ENCODE results near the gene PTH. TPM values are rescaled to one million over a fixed set of nuclear protein-coding genes. Genes with fewer than 3 reads are reported as not detected.

Gene PTH
- not detected for total RNA-seq
- long read RNA-seq = 0 reads

DNA sequence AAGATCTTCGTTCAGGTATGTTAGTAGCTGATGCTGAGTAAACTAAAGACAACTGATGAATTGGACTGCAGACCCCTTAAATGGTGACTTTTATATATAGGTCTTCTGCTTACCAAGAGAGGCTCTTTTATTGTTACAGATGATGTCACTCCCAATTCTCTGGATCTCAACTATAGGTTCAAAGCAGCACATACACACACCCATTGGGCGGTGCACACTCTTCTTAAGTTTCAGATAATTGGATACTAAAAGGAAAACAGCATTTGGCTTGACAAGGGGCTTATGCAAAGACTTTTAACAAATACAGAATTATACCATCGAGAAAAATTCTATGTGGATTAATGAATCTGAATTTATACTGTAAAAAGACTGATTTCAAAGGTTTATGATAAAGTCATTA is at the start of gene PTH:
Gene PTH (minus strand): TSS at position 69 of the 400 bp plus-strand sequence. CDS start 3,142 bp downstream, outside the sequence.
- no peak for DNase-seq (ENCODE audit: low spot score)

DNA sequence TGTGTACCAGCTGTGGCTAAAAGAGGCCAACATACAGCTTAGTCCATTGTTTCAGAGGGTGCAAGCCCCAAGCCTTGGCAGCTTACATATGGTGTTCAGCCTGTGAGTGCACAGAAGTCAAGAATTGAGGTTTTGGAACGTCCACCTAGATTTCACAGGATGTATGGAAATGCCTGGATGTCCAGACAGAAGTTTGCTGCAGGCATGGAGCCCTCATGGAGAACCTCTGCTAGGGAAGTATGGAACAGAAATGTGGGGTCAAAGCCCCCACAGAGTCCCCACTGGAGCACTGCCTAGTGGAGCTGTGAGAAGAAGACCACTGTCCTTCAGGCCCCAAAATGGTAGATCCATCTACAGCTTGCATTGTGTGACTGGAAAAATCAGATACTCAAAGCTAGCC is 42.2 kb upstream of the PTH start:
- DNase-seq (ENCODE audit: low spot score) = no peak

DNA sequence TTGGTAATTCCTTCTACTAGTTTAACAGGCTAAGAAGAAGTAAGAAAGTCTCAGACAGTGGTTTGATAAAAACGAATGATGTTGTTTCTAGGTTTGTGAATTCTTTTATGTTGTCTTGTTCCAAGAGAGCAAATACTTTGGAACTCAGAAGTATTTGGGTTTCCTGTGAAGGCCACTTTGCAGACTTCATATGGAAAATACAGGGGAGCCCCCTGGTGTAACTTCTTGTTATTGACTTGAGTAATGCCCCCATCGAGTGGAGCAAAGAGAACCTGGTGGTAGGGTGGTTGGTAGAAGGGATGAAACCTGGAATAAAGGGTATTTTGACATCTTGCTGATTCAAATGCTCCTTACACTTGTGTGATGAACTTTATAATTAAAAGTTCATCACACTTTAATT is 40.0 kb upstream of the PTH start:
- no peak for DNase-seq (ENCODE audit: low spot score)

DNA sequence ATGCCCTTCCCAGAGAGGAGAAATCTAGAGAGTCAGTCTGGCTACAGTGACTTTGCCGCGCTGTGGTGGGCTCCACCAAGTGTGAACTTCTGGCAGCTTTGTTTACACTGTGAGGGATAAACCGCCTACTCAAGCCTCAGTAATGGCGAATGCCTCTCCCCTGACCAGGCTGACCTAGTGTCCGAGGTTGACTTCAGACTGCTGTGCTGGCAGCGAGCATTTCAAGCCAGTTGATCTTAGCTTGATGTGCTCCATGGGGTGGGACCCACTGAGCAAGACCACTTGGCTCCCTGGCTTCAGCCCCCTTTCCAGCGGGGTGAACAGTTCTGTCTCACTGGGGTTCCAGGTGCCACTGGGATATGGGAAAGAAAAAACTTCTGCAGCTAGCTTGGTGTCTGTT is 38.6 kb upstream of the PTH start:
- DNase-seq (ENCODE audit: low spot score) = no peak

DNA sequence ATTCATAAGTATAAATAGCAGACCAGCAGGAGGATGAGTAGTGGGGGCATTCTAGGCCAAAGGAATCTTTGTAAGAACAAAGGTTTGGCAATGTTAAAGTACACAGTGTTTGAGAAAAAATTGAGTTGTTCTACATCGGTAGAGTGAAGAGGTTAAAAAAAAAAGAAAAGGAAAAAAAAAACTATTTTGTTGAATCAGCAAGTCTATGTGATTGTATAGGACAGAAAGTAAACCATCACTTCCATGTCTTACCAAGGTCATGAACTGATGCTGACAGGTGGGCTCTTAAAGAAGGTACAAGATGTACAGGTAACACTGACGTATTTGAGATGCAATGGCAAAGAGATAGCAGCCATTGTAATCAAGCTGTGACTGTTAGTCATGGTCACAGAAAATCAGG is 29.5 kb upstream of the PTH start:
- no peak for DNase-seq (ENCODE audit: low spot score)

DNA sequence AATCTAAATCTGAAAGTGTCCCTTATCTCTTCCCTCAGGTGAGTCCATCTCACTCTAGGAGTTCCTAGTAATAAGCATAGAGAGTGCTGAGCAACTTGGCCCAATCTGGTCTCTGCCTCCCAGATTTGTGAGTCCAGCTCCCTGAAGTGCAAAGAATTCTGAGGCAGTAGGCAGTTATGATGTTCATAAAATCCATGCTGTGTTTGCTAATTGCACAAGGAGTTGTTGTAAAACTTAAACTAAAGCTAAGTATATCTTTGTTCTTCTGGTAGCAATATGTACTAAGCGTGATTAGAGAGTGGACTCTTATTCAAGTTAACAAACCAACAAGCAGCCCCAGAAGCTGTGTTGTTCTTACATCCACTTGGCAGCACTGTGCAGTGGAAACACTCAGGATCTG is 7.6 kb upstream of the PTH start:
- no peak for DNase-seq (ENCODE audit: low spot score)

DNA sequence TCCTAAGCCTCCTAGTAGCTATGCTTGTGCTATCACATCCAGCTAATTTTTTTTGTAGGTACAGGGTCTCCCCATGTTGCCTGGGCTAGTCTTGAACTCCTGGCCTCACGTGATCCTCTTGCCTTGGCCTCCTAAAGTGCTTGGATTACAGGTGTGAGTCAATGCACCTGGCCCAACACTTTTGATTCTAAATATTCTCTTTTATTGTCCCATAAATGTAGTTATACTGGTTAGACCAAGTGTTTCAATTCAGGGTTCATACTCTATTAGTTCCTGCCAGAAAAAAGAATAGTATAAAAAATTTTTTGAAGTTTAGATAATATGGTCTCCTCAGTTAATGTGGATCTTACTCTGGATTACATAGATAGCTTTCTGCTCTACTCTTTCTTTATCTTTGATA is 6.7 kb upstream of the PTH start:
- no peak for DNase-seq (ENCODE audit: low spot score)

DNA sequence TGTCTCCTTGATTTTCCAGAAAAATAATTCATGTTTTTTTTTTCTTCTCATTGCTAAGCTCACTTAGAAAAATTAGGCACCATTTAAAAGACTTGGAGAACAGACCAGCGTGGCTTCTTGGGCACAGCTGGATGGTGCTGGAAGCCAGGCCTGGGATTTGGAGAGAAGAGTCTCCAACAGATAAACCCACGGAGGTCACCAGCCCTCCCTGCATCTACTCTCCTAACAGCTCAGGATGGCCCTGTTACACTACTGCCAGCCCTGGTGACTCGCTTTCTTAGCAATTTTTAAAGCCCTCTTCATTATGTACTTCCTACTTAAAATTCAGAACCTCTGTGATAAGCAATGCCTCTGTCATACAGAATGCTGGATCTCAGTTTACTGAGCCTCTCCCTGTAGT is 1.7 kb downstream of the PTH start:
- no peak for DNase-seq (ENCODE audit: low spot score)

DNA sequence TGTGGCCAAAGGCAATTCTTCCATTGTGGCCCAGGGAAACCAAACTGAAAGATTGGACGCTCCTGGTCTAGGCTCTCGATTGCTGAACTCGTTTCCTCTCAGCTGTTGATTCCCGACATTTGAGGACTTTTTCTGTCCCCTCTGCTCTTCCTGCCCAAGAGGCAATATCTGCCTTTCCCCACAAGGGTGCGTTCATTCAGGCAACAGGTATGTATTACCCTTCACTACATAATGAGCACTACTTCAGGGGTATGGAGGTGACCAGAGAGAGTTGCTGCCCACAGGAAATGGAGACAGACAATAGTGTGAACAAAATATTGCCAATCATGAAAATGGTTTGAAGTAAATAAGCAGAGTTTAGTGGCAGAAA is 8.2 kb downstream of the PTH start:
- no peak for DNase-seq (ENCODE audit: low spot score)

DNA sequence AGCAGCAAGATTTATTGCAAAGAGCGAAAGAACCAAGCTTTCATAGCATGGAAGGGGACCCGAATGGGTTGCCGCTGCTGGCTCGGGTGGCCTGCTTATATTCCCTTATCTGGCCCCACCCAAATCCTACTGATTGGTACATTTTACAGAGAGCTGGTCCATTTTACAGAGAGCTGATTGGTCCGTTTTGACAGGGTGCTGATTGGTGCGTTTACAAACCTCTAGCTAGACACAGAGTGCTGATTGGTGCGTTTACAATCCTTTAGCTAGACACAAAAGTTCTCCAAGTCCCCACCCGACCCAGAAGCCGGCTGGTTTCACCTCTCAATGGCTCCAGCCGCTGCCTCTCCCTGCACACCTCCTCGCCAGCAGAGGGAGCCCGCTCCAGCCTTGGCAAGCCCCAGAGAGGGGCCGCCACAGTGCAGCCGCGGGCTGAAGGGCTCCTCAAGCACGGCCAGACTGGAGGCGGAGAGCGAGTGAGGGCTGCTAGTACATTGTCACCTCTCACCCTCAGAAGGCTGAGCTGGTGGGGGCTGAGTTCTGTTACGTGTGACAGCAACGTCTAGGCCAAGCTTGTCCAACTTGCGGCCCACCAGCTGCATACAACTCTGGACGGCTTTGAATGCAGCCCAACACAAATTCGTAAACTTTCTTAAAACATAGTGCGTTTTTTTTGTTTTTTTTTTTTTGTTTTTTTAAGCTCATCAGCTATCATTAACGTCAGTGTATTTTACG is 8.7 kb downstream of the PTH start:
- DNase-seq (ENCODE audit: low spot score) = no peak

DNA sequence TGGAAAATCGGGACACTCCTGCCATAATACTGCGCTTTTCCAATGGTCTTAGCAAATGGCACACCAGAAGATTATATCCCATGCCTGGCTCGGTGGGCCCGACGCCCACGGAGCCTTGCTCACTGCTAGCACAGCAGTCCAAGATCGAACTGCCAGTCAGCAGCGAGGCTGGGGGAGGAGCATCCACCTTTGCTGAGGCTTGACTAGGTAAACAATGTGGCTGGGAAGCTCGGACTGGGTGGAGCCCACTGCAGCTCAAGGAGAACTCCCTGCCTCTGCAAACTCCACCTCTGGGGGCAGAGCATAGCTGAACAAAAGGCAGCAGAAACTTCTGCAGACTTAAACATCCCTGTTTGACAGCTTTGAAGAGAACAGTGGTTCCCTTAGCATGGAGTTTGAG is 15.6 kb downstream of the PTH start:
- no peak for DNase-seq (ENCODE audit: low spot score)

DNA sequence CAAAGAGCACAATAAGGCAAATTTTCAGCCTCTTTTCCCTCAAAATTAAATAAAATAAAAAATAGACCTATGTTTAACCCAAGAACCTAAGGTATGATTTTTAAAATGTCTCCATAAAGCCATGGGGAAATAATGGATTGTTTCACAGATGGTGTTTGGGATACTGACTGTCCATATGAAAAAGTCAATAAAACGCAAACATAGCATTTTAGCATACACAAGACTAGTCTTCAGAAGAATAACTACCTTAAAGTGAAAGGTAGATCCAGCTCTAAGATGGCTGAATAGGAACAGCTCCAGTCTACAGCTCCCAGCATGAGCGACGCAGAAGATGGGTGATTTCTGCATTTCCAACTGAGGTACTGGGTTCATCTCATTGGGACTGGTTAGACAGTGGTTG is 16.1 kb downstream of the PTH start:
- DNase-seq (ENCODE audit: low spot score) = no peak

DNA sequence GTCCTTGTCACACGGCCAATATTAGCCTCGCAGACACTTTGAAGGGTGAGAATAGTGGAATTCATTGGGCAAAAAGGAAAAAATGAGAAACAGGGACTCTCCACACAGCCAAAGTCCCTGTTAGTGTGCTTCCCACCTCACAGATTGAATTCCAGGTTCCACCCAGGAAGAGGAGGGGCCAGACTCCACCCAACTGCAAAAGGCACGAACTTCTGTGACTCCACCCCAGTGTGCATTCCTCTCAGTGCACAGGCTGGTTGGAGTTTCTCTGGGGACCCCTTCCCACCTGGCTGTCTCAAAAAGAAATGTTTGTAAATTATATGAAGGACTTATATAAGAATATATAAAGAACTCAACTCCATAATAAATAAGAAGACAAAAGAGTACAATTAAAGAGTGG is 20.7 kb downstream of the PTH start:
- DNase-seq (ENCODE audit: low spot score) = no peak

DNA sequence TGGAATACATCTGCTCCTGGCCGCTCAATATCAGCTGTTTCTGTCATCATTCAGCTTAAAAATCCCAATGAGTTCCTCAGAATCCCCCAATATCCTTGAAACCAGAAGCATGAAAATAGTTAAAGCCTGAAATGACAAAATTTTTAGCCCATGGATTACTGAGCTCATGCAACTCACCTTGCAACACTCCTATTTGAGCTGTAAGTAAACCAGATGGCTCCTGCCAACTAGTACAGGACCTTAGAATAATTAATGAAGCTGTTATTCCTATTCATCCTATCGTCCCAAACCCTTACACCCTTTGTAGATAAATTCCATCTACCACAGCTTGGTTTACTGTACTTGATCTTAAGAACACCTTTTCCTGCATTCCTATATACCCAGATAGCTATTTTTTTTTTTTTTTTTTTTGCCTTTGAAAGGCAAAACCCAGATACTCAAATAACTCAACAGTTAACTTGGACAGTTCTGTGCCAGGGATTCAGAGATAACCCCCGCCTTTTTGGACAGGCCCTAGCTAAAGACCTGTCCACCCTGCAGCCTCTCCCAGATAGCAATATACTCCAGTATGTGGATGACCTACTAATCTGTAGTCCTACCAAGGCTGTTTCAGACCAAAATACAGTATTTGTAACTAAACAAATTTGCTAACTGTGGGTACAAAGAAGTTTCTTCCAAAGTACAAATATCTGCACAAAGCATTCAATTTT is 22.6 kb downstream of the PTH start:
- no peak for DNase-seq (ENCODE audit: low spot score)

DNA sequence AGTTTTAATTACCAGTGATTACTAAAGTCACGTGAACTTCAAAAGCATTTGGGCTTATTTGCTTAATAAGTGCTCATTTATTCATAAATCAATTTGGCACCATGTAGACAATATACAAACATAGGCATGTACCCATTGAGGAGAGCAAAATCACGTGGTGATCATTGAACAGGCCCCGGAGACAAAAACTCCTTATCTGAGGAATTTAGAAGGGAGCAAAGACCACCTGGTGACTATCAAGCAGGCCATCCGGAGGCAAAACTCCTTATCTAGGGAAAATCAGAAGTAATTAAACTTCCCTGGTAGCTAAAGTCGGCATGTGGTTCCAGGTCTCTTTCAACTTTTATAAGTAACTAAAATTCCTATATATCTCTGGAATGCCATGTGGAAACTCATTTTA is 27.0 kb downstream of the PTH start:
- no peak for DNase-seq (ENCODE audit: low spot score)

DNA sequence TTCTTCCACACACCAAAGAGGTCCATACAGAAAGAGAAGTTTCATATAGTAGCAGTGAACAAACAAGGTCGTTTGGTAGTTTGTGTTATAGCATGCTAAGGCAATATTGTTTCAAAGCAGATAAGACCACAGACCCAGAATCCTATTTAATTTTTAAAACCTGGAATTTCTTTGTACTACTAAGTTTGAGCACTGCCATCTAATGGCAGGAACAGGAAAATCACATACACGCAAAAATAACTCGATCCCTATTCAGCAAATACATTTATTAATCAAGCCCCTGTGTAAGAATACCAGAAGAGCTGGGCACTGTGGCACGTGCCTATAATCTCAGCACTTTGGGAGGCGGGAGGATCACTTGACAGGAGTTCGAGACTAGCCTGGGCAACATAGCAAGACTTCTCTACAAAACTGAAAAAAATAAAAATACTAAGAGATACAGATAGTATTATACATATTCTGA is 29.9 kb downstream of the PTH start:
- no peak for DNase-seq (ENCODE audit: low spot score)

DNA sequence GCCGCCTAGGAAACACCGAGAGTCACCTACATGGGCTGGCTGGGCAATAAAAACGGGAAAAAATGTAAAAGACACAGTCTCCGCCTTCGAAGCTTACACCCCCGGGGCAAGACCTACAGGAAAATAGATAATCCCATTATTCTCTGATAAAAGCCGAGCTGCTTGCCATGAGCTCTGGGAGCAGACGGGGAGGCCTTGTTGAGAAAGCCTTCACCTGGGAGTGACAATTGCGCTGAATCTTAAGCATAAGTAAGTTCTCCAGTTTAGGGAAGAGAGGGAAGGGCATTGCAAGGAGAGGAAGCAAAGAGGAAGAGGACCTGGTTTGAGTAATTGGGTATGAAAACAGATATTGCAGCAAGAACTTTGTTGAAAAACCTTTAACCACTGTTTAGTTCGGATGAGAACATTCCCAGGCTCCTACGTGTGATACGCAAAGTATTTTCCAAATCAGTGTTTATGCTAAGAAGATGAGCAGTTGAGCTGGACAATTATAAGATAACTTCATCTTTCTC is 32.0 kb downstream of the PTH start:
- DNase-seq (ENCODE audit: low spot score) = no peak

DNA sequence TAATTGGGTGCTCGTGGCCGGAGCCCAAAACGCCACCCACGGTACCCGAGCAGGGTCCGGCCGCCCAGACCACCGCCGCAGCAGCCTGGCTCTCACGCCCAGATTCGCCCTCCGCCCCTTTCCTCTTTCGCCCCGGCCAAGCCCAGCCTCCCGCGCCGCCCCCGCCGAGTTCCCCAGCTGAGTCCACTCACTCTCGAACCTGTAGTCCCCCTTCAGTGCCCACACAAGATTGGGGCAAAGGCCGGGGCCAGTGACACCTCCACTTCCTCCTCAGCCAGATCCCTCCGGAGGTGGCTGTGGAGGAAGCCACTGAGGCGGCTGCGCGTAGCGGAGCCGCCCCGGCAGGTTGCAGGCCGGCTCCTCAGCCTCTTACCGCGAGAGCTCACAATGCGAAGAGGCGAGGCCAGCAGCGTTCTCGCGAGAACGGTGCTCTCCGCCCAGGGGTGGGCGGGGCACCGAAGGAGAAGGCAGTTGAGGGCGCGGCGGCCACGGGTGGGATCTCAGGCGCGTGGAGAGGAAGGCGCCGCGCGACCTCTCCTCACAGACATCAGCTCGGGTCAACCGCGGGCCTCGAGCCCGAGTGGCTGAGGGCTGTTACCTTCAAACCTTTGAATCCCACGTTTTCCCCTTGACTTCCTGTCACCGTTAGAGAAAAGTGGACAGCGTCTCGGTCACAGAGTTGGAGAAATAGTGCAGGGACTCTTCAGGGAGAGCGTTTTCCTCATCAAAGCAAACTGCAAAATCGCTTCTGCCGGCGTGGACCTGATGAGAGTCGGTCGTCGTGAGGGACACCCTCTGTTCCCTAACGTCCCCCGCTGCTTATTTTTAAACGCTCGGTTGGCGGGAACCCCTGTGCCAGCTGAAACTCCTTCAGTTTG is 32.7 kb downstream of the PTH start, which contains the start of gene BTBD10:
Gene BTBD10 (minus strand): TSS at position 322 of the 878 bp plus-strand sequence. CDS start 18,098 bp downstream, outside the sequence.
- peak; percentile 98 for DNase-seq (ENCODE audit: low spot score)

DNA sequence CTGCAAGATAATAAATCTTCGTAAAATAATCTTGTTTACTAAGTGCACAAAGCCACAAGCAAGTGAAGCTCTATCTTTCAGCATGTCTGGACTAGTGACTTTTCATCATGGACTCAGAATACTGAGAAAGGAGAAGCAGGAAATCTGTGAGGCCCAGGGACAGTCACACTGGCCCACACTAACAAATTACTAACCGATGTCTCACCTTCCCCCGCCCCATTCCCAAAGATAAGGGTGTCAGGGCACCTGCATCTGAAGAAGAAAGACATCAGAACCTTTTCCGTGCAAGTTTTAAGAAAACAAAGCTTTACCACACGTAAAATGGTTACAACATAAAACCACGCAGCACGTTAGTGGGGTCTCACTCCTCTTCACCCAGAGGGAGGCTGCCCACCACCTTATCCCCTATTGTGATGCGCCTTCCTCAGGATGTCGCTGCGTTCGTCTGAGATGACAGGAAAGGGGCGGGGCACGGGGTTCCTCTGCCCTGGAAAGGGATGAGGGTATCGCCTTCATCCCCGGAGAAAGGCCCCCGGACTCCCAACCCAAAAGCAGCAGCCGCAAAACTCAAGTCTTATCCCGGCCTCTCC is 33.4 kb downstream of the PTH start:
- DNase-seq (ENCODE audit: low spot score) = no peak

DNA sequence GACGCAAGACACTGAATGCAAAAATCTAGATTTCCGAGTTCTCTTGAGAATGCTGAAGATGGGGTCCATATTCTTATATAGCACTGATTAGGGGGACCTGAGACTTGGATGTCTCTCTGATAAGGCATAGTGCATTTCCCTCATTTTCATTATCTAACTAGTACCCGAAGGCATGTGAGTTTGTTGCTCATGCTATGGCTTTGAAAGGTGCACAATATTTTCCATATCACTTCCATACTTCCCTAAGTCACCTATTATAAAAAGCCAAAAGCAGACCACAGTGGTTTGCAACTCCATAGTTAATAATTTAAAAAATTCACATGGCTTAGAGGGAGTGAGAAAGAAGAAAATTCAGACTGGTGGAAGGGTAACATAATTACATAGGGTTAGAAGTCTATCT is 34.5 kb downstream of the PTH start:
- no peak for DNase-seq (ENCODE audit: low spot score)

DNA sequence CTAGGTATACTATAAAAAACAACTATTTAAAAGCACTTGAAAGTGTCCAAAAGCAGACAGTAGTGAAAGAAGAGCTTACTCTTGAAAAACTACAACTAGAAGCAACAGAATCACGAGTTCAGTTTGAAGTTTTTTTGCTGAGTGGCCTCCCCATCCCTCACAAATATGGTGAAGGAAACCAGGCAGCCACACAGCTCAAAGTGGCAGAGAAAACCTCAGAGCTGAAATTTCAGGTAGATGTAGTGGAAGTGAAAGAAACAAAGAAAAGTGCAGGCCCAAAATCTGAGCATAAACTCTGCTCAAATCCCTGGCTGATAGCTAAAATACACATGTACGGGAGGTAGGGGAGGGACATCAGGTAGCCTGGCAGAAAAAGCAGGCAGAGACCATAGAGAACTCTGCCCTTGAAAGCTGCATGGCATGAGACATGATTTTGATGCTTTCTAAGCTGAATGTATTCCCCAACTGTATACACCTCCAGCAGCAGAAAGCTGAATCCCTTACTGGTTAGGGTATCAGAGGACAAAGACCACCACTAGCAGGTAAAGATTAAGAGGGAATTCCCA is 44.9 kb downstream of the PTH start:
- no peak for DNase-seq (ENCODE audit: low spot score)
